HepG2 (cell line): ENCODE measurements around the gene TYMP. TPM values are rescaled to one million over a fixed set of nuclear protein-coding genes. Genes with fewer than 3 reads are reported as not detected.

Source experiments
- CERS6 ChIP-seq: sonication (generic); formaldehyde crosslinking; IDR thresholded peaks from 2 replicates; pipeline ENCODE4 v1.5.0; 2020; ENCODE audit warnings: missing genetic modification reagents
- CHD4 ChIP-seq: fragments of 200-600 bp; sonication (generic); IDR thresholded peaks from 2 replicates; pipeline ENCODE4 v1.7.0; 2017; ENCODE audit warnings: mild to moderate bottlenecking, low read length, borderline replicate concordance
- E2F2 ChIP-seq: sonication (generic); formaldehyde crosslinking; IDR thresholded peaks from 2 replicates; pipeline ENCODE4 v1.4.0; 2020; ENCODE audit warnings: missing genetic modification reagents, borderline replicate concordance
- EZH2 ChIP-seq: conservative IDR thresholded peaks from 2 replicates; pipeline ENCODE4 v1.6.1; 2012; ENCODE audit warnings: mild to moderate bottlenecking, low read depth, low read length, moderate library complexity
- HIC2 ChIP-seq: sonication (generic); formaldehyde crosslinking; IDR thresholded peaks from 2 replicates; pipeline ENCODE4 v1.9.0; 2022; ENCODE audit warnings: low read depth, missing genetic modification reagents
- ISX ChIP-seq: sonication (generic); formaldehyde crosslinking; conservative IDR thresholded peaks from 2 replicates; pipeline ENCODE4 v1.5.0; 2020; ENCODE audit warnings: missing genetic modification reagents
- MXD4 ChIP-seq: IDR thresholded peaks from 2 replicates; pipeline ENCODE4 v1.6.1; 2016; ENCODE audit warnings: mild to moderate bottlenecking, missing biosample characterization, missing genetic modification reagents
- NCOA5 ChIP-seq: sonication (generic); formaldehyde crosslinking; IDR thresholded peaks from 2 replicates; pipeline ENCODE4 v1.4.0; 2020; ENCODE audit warnings: missing genetic modification reagents
- PBX2 ChIP-seq: IDR thresholded peaks from 2 replicates; pipeline ENCODE4 v1.6.1; 2016; ENCODE audit warnings: control low read depth
- POLR2G ChIP-seq: fragments of 200-400 bp; formaldehyde crosslinking; IDR thresholded peaks from 2 replicates; pipeline ENCODE4 v1.6.1; 2018; ENCODE audit warnings: mild to moderate bottlenecking, low read depth, low read length, moderate library complexity
- THAP8 ChIP-seq: sonication (generic); formaldehyde crosslinking; IDR thresholded peaks from 2 replicates; pipeline ENCODE4 v1.5.1; 2020; ENCODE audit warnings: missing genetic modification reagents, mild to moderate bottlenecking, borderline replicate concordance
- YEATS4 ChIP-seq: sonication (generic); formaldehyde crosslinking; IDR thresholded peaks from 2 replicates; pipeline ENCODE4 v1.4.0; 2020; ENCODE audit warnings: missing genetic modification reagents, borderline replicate concordance
- ZNF296 ChIP-seq: sonication (generic); formaldehyde crosslinking; conservative IDR thresholded peaks from 2 replicates; pipeline ENCODE4 v1.5.0; 2020; ENCODE audit warnings: mild to moderate bottlenecking, missing genetic modification reagents
- ZNF766 ChIP-seq: sonication (generic); formaldehyde crosslinking; IDR thresholded peaks from 2 replicates; pipeline ENCODE4 v1.5.0; 2020; ENCODE audit warnings: missing genetic modification reagents, borderline replicate concordance
- ZSCAN9 ChIP-seq: IDR thresholded peaks from 2 replicates; pipeline ENCODE4 v1.6.1; 2016; ENCODE audit warnings: borderline replicate concordance
- polyA plus RNA-seq, 8 experiments: library from polyadenylated mRNA; depleted of rRNA in 3 of 8; stranded (reverse) in 7 of 8; unstranded in 1 of 8; fragments of >200 nt; fragmentation: Illumina TruSeq in 4 of 8; extraction: Trizol in 4 of 8; gene quantifications; 2 replicates each; pipeline versions ENCODE4 v1.2.1 to v1.2.3, GENCODE V29; 2011 to 2016; ENCODE audit warnings: low read depth in 4 of 8, missing spikeins in 1 of 8, mixed read lengths in 1 of 8; ENCODE audit not compliant: insufficient read depth in 1 of 8
- total RNA-seq, 5 experiments: library from RNA; depleted of rRNA; stranded (reverse); fragments of >200 nt; fragmentation: Illumina TruSeq; extraction: Trizol; gene quantifications; 2 replicates each; pipeline ENCODE4 v1.2.3, GENCODE V29; 2016; ENCODE audit warnings: low read depth in 1 of 5
- TF ChIP-seq, protein P1 (sequence below), 2 experiments: sonication (generic) in 1 of 2; formaldehyde crosslinking in 1 of 2; IDR thresholded peaks; 2 replicates each; pipeline versions ENCODE4 v1.6.1 to v1.9.0; 2014 to 2022; ENCODE audit warnings: antibody characterized with exemption in 1 of 2, borderline replicate concordance in 1 of 2, inconsistent platforms in 1 of 2, low read depth in 1 of 2, missing genetic modification reagents in 1 of 2

The TYMP gene
- total and polyA plus RNA-seq, 2 of the 13 experiments (the other 11 are each of a cell fraction or from before 2014, with no cell fraction given), result 3.9 to 4.3 TPM

- no peak for TF ChIP-seq HIC2 (CRISPR knock-in tag)
- no peak for TF ChIP-seq PBX2 (CRISPR knock-in tag)
- no peak for TF ChIP-seq ZNF296 (CRISPR knock-in tag)
- TF ChIP-seq NCOA5 (CRISPR knock-in tag), result no peak
- TF ChIP-seq YEATS4 (CRISPR knock-in tag), result peak; percentile 51; the same call in 1 of the 2 replicates
- no peak for TF ChIP-seq CHD4
- TF ChIP-seq EZH2, result no peak
- TF ChIP-seq MXD4, result peak; percentile 62
- peak; percentile 47; the same call in 1 of the 2 replicates for TF ChIP-seq E2F2 (CRISPR knock-in tag)
- peak; percentile 85 for TF ChIP-seq POLR2G
- TF ChIP-seq ISX (CRISPR knock-in tag), result 0 out of 2 replicates have a peak, but pooled peaks have one; percentile 55
- TF ChIP-seq, protein P1, sequence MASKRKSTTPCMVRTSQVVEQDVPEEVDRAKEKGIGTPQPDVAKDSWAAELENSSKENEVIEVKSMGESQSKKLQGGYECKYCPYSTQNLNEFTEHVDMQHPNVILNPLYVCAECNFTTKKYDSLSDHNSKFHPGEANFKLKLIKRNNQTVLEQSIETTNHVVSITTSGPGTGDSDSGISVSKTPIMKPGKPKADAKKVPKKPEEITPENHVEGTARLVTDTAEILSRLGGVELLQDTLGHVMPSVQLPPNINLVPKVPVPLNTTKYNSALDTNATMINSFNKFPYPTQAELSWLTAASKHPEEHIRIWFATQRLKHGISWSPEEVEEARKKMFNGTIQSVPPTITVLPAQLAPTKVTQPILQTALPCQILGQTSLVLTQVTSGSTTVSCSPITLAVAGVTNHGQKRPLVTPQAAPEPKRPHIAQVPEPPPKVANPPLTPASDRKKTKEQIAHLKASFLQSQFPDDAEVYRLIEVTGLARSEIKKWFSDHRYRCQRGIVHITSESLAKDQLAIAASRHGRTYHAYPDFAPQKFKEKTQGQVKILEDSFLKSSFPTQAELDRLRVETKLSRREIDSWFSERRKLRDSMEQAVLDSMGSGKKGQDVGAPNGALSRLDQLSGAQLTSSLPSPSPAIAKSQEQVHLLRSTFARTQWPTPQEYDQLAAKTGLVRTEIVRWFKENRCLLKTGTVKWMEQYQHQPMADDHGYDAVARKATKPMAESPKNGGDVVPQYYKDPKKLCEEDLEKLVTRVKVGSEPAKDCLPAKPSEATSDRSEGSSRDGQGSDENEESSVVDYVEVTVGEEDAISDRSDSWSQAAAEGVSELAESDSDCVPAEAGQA (IDR thresholded peaks at IDR 0.05; ENCODE audit: low read depth), result peak; percentile 14; the same call in 1 of the 2 replicates
- TF ChIP-seq, protein P1 (CRISPR knock-in tag; IDR thresholded peaks at IDR 0.05; ENCODE audit: borderline replicate concordance), result no peak; the same call in 1 of the 2 replicates
- peak; percentile 92; the same call in 1 of the 2 replicates for TF ChIP-seq THAP8 (CRISPR knock-in tag)
- no peak for TF ChIP-seq CERS6 (CRISPR knock-in tag)
- TF ChIP-seq ZSCAN9, result peak; percentile 45; the same call in 1 of the 2 replicates
- no peak; the same call in 1 of the 2 replicates for TF ChIP-seq ZNF766 (CRISPR knock-in tag)
Measured at GRCh38 chr22:50525104-50525857, 4.5 kb downstream of the TYMP start, which contains the start of gene SCO2 (continued).
